BLaER1 (cell line): ENCODE results near the gene MCOLN1.
A peak's percentile ranks its signal among the peaks of the same experiment; 100 is the strongest.
"Not testable (repeated sequence)": the region's sequence is repeated elsewhere in the genome, so short reads cannot be mapped to it uniquely, and the experiment has no call there.

Experiments
- H3K27ac ChIP-seq: shearing (Covaris generic); formaldehyde crosslinking; 2 replicates; pipeline ENCODE4 v1.8.1; 2022
- H3K27me3 ChIP-seq: shearing (Covaris generic); formaldehyde crosslinking; 2 replicates; pipeline ENCODE4 v1.8.1; 2022
- H3K36me3 ChIP-seq: shearing (Covaris generic); formaldehyde crosslinking; 2 replicates; pipeline ENCODE4 v1.8.1; 2022
- H3K4me1 ChIP-seq: shearing (Covaris generic); formaldehyde crosslinking; 2 replicates; pipeline ENCODE4 v1.8.1; 2022
- H3K4me2 ChIP-seq: shearing (Covaris generic); formaldehyde crosslinking; 2 replicates; pipeline ENCODE4 v1.8.1; 2022
- H3K4me3 ChIP-seq: shearing (Covaris generic); formaldehyde crosslinking; 2 replicates; pipeline ENCODE4 v1.8.1; 2022
- H3K9ac ChIP-seq: shearing (Covaris generic); formaldehyde crosslinking; 2 replicates; pipeline ENCODE4 v1.8.1; 2022
- H3K9me3 ChIP-seq: shearing (Covaris generic); formaldehyde crosslinking; 2 replicates; pipeline ENCODE4 v1.8.1; 2022
- H4K20me1 ChIP-seq: shearing (Covaris generic); formaldehyde crosslinking; 2 replicates; pipeline ENCODE4 v1.8.1; 2022
- Cebpa-rat ChIP-seq: shearing (Covaris generic); IDR thresholded peaks from 2 replicates; pipeline ENCODE4 v1.8.1; 2022

Gene MCOLN1

DNA sequence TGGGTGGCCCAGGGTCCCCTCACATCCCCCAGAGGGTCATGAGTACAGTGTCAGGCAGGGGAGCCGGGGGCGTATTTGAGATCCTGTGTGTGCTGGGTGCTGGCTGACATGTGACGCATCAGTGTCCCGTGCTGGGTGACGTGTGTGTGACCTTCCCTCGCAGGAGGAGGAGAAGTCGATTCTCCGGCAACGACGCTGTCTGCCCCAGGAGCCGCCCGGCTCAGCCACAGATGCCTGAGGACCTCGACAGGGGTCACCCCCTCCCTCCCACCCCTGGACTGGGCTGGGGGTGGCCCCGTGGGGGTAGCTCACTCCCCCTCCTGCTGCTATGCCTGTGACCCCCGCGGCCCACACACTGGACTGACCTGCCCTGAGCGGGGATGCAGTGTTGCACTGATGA is 38.9 kb downstream of the MCOLN1 start:
- H3K4me3 ChIP-seq, result no peak overlapping the region
- H3K9ac ChIP-seq, result no peak overlapping the region
- no peak for TF ChIP-seq Cebpa-rat
- H3K4me1 ChIP-seq, result no peaks in the 10 kb centered on the region
- peaks cover 49% of the 10 kb centered on the region for H3K36me3 ChIP-seq
- peaks cover 9% of the 10 kb centered on the region; the same call in 1 of the 2 replicates for H4K20me1 ChIP-seq
- H3K27me3 ChIP-seq, result no peaks in the 10 kb centered on the region
- H3K9me3 ChIP-seq, result peaks cover 7% of the 10 kb centered on the region; the same call in 1 of the 2 replicates
- no peak overlapping the region for H3K4me2 ChIP-seq
- no peak overlapping the region for H3K27ac ChIP-seq

DNA sequence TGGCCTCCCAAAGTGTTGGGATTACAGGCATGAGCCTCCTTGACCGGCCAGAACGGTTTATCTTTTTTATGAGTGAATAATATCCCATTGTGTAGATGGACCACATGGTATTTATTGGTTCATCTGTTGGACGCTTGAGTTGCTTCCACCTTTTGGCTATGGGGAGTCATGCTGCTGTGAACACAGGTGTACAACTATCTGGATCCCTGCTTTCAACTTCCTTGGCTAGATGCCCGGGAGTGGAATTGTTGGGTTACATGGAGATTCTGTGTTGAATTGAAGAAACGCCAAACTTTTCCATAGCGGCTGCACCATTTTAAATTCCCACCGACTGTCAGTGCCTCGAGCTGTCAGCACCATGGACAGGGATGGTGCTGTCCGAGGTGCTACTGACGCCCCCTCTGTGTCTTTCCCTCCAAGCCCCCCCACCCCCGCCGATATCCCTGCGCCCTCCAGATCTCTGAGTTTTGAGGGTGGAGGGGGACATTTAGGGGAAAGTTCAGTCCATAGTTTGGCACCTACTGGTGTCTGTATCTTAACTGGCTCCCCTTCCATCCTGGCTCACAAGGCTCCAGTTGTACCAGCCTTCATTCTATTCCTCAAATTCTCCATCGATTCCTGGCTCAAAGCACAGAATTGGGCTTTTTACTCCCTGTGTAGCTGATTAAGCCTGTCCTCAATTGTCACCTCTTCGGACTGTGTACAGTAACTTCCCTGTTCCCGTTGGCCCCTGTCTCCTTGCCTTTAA is 40.4 kb downstream of the MCOLN1 start:
- Histone ChIP-seq H3K36me3 (peaks cover 34% of the 10 kb centered on the region), H3K9me3 (peaks cover 7% of the 10 kb centered on the region; the same call in 1 of the 2 replicates)
- TF ChIP-seq Cebpa-rat, result no peak

DNA sequence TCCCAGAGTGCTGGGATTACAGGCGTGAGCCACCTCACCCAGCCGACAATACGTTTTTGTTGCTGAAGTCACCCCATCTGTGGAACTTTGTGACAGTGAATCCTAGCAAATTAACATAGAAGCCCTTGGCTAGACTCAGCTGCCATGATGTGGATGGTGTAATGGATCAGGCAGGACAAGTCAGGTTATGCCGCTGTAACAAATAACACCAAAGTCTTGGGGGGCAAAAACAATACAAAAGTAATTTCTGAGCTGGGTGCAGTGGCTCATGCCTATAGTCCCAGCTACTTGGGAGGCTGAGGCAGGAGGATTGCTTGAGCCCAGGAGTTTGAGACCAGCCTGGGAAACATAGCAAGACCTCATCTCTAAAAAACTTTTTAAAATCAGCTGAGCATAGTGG is 42.4 kb downstream of the MCOLN1 start:
- TF ChIP-seq Cebpa-rat, result no peak
- H3K4me3 ChIP-seq, result no peak overlapping the region
- H3K4me1 ChIP-seq, result no peaks in the 10 kb centered on the region
- H3K36me3 ChIP-seq, result peaks cover 16% of the 10 kb centered on the region
- no peak overlapping the region for H3K4me2 ChIP-seq
- no peak overlapping the region for H3K27ac ChIP-seq
- peaks cover 9% of the 10 kb centered on the region; the same call in 1 of the 2 replicates for H4K20me1 ChIP-seq
- H3K27me3 ChIP-seq, result no peaks in the 10 kb centered on the region
- no peak overlapping the region for H3K9ac ChIP-seq
- peaks cover 7% of the 10 kb centered on the region; the same call in 1 of the 2 replicates for H3K9me3 ChIP-seq

More for the DNA sequence above, 40.4 kb downstream of the MCOLN1 start:
- peaks cover 9% of the 10 kb centered on the region; the same call in 1 of the 2 replicates for H4K20me1 ChIP-seq
- no peaks in the 10 kb centered on the region for H3K27me3 ChIP-seq
- H3K4me3 ChIP-seq, result no peak overlapping the region
- H3K9ac ChIP-seq, result no peak overlapping the region
- H3K4me1 ChIP-seq, result no peaks in the 10 kb centered on the region
- no peak overlapping the region for H3K4me2 ChIP-seq
- H3K27ac ChIP-seq, result no peak overlapping the region

DNA sequence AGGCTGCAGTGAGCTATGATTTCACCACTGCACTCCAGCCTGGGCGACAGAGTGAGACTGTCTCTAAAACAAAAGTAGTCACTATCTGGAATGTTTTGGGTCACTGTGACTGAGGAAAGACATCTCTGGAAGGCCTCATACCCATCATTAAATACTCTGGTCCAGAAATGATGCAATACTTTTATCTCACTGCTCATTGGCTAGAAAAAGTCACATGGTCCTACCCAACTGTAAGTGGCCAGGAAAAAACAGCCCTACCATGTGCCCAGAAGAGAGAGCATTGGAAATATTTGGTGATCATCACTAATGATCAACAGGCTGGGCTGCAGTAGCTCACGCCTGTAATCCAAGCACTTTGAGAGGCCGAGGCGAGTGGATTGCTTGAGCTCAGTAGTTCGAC is 42.9 kb downstream of the MCOLN1 start:
- no peak overlapping the region for H3K4me3 ChIP-seq
- H4K20me1 ChIP-seq, result peaks cover 9% of the 10 kb centered on the region; the same call in 1 of the 2 replicates
- peak; percentile 76 for TF ChIP-seq Cebpa-rat
- no peaks in the 10 kb centered on the region for H3K27me3 ChIP-seq
- no peak overlapping the region for H3K9ac ChIP-seq
- no peaks in the 10 kb centered on the region for H3K4me1 ChIP-seq
- peaks cover 12% of the 10 kb centered on the region for H3K36me3 ChIP-seq
- H3K9me3 ChIP-seq, result peaks cover 3% of the 10 kb centered on the region; the same call in 1 of the 2 replicates
- H3K4me2 ChIP-seq, result no peak overlapping the region
- H3K27ac ChIP-seq, result no peak overlapping the region

DNA sequence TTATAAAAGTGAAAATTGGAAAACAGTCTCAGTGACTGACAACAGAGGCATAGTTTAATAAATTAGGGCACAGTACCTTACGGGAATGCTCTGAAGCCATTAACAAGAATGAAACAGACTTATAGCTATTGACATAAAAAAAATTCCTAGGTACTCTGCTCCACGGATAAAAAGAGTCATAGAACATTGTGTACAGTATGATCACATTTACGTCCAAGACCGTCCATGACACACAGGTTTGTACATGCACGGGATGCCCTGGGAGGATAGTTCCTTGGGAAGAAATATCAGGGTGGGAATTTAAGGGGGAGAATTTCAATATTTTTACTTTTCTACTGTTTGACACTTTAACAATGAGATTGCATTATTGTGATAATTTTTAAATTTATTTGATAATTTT is 48.3 kb downstream of the MCOLN1 start:
- no peaks in the 10 kb centered on the region for H3K9me3 ChIP-seq
- no peak overlapping the region for H3K9ac ChIP-seq
- no peaks in the 10 kb centered on the region for H3K4me1 ChIP-seq
- H3K4me2 ChIP-seq, result no peak overlapping the region
- H3K27ac ChIP-seq, result no peak overlapping the region
- no peaks in the 10 kb centered on the region for H3K36me3 ChIP-seq
- H3K4me3 ChIP-seq, result no peak overlapping the region
- no peaks in the 10 kb centered on the region for H3K27me3 ChIP-seq
- H4K20me1 ChIP-seq, result no peaks in the 10 kb centered on the region
- no peak for TF ChIP-seq Cebpa-rat

DNA sequence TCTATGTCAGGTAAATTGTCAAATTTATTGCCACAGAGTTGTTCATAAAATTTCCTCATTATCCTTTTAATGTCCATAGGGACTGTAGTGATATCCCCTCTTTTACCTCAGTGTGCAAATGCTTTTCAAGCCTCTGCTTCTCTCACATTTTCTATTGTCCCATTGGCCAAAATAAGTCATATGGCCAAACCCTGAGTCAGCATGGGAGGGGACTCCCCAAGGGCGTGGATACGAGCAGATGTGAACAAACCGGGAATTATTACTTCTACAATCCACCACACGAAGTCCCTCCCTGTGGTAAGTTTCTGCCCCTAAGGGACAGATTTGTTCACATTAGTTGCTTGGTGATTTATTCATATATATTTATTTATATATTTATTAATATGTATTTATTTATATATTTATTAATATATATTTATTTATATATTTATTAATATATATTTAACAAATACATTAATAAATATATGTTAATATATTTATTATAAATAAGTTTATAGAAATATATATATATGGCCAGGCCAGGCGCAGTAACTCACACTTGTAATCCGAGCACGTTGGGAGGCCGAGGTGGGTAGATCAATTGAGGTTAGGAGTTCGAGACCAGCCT is 53.1 kb downstream of the MCOLN1 start:
- Histone ChIP-seq H3K4me3 (no peak overlapping the region), H3K9ac (no peak overlapping the region), H3K4me1 (no peaks in the 10 kb centered on the region), H4K20me1 (no peaks in the 10 kb centered on the region), H3K4me2 (no peak overlapping the region), H3K27ac (no peak overlapping the region), H3K27me3 (no peaks in the 10 kb centered on the region), H3K36me3 (no peaks in the 10 kb centered on the region), H3K9me3 (no peaks in the 10 kb centered on the region)
- no peak for TF ChIP-seq Cebpa-rat

DNA sequence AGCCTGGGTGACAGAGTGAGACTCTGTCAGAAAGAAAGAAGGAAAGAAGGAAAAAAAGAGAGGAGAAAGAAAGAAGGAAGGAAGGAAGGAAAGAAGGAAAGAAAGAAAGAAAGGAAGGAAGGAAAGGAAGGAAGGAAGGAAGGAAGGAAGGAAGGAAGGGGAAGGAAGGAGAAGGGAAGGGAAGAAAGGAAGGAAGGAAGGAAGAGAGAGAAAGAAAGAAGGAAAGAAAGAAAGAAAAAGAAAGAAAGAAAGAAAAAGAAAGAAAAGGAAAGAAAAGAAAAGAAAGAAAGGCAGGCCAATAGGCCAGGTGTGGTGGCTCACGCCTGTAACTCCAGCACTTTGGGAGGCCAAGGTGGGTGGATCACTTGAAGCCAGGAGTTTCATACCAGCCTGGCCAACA is 55.0 kb downstream of the MCOLN1 start:
- H3K4me3 ChIP-seq, H3K9ac ChIP-seq, H3K36me3 ChIP-seq, H3K27ac ChIP-seq, H3K4me2 ChIP-seq, H3K27me3 ChIP-seq, H4K20me1 ChIP-seq, H3K9me3 ChIP-seq, H3K4me1 ChIP-seq: not testable (repeated sequence)

DNA sequence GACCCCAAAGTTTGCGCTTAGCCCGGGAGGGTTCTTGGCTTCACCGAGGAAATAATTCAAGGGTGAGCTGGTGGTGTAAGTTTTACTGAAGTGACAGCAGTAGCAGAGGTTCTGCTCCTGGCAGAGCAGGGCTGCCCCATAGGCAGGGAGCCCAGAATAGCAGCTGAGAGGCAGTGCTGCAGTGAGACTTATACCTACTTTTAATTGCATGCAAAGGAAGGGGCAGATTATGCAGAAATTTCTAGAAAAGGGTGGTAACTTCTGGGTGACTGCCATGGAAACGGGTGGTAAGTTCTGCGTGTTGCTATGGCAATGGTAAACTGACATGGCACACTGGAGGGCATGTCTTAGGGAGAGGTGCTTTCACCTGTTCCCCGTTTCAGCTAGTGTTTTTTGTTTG is 55.7 kb downstream of the MCOLN1 start:
- Histone ChIP-seq H3K9me3 (no peaks in the 10 kb centered on the region), H3K4me3 (no peak overlapping the region), H3K4me2 (no peak overlapping the region), H3K9ac (no peak overlapping the region), H3K4me1 (no peaks in the 10 kb centered on the region), H3K27ac (no peak overlapping the region), H3K36me3 (no peaks in the 10 kb centered on the region), H3K27me3 (no peaks in the 10 kb centered on the region), H4K20me1 (no peaks in the 10 kb centered on the region)
- TF ChIP-seq Cebpa-rat, result no peak

DNA sequence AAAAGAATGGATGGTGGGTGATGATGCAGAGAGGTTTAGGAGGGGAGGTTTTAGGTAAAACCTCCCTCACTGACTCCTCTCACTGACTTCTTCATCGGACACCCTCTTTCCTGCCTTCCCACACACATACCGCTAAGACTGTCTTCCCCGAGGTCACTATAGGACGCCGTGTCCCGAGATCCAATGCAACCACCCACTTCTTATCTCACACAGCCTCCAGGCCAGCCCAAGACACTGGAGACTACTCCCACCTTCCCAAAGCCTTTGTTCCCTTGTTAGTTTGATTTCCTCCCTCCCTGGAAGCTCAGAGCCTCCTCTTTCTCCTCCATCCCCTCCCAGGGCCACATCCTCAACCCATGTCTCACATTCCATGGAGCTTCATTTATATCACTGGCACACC is 56.8 kb downstream of the MCOLN1 start:
- no peak overlapping the region for H3K4me3 ChIP-seq
- no peaks in the 10 kb centered on the region for H3K9me3 ChIP-seq
- no peak overlapping the region for H3K27ac ChIP-seq
- no peaks in the 10 kb centered on the region for H3K4me1 ChIP-seq
- H3K9ac ChIP-seq, result no peak overlapping the region
- H4K20me1 ChIP-seq, result no peaks in the 10 kb centered on the region
- no peaks in the 10 kb centered on the region for H3K27me3 ChIP-seq
- no peak for TF ChIP-seq Cebpa-rat
- no peaks in the 10 kb centered on the region for H3K36me3 ChIP-seq
- H3K4me2 ChIP-seq, result no peak overlapping the region

DNA sequence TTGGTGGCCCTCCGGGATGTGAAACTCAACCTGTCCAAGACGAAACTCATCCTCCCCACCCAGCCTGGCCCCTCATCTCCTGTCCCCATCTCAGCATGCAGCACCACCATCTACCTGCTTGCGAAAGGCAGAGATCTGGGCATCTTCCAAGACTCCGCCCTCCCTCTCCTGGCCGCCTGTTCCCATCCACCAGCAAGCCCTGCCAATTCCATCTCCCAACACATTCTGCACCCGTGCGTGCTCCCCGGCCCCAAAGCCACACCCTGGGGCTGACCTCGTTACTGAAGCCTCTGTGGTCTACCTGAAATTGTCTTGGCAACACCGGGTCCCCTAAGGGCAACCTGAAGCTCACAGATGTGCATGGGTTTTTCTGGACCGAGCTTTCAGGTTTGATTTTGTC is 60.0 kb downstream of the MCOLN1 start:
- Histone ChIP-seq H3K9me3 (no peaks in the 10 kb centered on the region), H4K20me1 (no peaks in the 10 kb centered on the region), H3K36me3 (no peaks in the 10 kb centered on the region), H3K4me2 (no peak overlapping the region), H3K4me1 (no peaks in the 10 kb centered on the region), H3K27me3 (no peaks in the 10 kb centered on the region), H3K27ac (no peak overlapping the region), H3K9ac (no peak overlapping the region), H3K4me3 (no peak overlapping the region)
- TF ChIP-seq Cebpa-rat, result no peak
